Natural killer cell (primary cell): Measurements from ENCODE around the gene CEP164. TPM values are rescaled to one million over a fixed set of nuclear protein-coding genes. Genes with fewer than 3 reads are reported as not detected.

Source experiments
- ATAC-seq, 3 donors: fragments of 150-1000 bp in 2 of 3; fragments of 200-7000 bp in 1 of 3; cut with Tn5 transposase; 1 replicate in 1 of 3; 2 replicates in 2 of 3; pipeline ENCODE4 v1.10.0; 2021; ENCODE audit warnings: mild to moderate bottlenecking in 2 of 3, moderate library complexity in 2 of 3
- DNase-seq, 2 donors: peaks; one replicate each; pipeline versions ENCODE4 v3.0.0 to v3.0.0-alpha.2; 2013 to 2021; ENCODE audit warnings: mixed read lengths in 1 of 2
- H3K27ac ChIP-seq: one replicate; pipeline ENCODE4 v1.5.1; 2013; ENCODE audit warnings: mild to moderate bottlenecking, low read length
- H3K27me3 ChIP-seq: one replicate; pipeline ENCODE4 v1.6.1; 2013; ENCODE audit warnings: low read length; ENCODE audit not compliant: control insufficient read depth, insufficient read depth
- H3K36me3 ChIP-seq: one replicate; pipeline ENCODE4 v1.6.1; 2013; ENCODE audit warnings: low read length; ENCODE audit not compliant: control insufficient read depth, insufficient read depth
- H3K4me1 ChIP-seq: one replicate; pipeline ENCODE4 v1.6.1; 2013; ENCODE audit warnings: low read length; ENCODE audit not compliant: control insufficient read depth, insufficient read depth
- H3K4me3 ChIP-seq: one replicate; pipeline ENCODE4 v1.5.1; 2013; ENCODE audit warnings: low read length
- H3K9me3 ChIP-seq: one replicate; pipeline ENCODE4 v1.6.1; 2013; ENCODE audit warnings: low read length; ENCODE audit not compliant: control insufficient read depth, insufficient read depth
- H3K27ac Mint-ChIP-seq, 2 donors: one replicate each; pipeline ENCODE4 v1.8.0; 2022; ENCODE audit warnings: mild to moderate bottlenecking in 2 of 2, mixed read lengths in 2 of 2, moderate library complexity in 1 of 2
- H3K27me3 Mint-ChIP-seq, 2 donors: one replicate each; pipeline ENCODE4 v1.8.0; 2022; ENCODE audit warnings: low read depth in 2 of 2, mixed read lengths in 2 of 2
- H3K36me3 Mint-ChIP-seq: one replicate; pipeline ENCODE4 v1.8.0; 2022; ENCODE audit warnings: mixed read lengths
- H3K4me1 Mint-ChIP-seq, 2 donors: one replicate each; pipeline ENCODE4 v1.8.0; 2022; ENCODE audit warnings: mixed read lengths in 2 of 2
- H3K4me3 Mint-ChIP-seq: one replicate; pipeline ENCODE4 v1.8.0; 2022; ENCODE audit warnings: mild to moderate bottlenecking, moderate library complexity, mixed read lengths
- H3K9me3 Mint-ChIP-seq, 2 donors: one replicate each; pipeline ENCODE4 v1.8.0; 2022; ENCODE audit warnings: mixed read lengths in 2 of 2
- WGBS: methylation state at CpG from one replicate; pipeline ENCODE4 v1.1.7; 2013; ENCODE audit warnings: missing lambda C conversion rate; ENCODE audit not compliant: insufficient coverage; 5-methylcytosine and 5-hydroxymethylcytosine counted together
- intact Hi-C: fragments of 100-400 bp; cut with micrococcal nuclease; formaldehyde crosslinking; loops from one replicate; pipeline ENCODE4 v1.14.2; 2022
- total RNA-seq, 4 donors: library from RNA; stranded (reverse); fragments of 120-200 nt in 1 of 4; gene quantifications; one replicate each; pipeline versions ENCODE4 v1.2.3 to v1.2.4, GENCODE V29; 2013 to 2022
- TF ChIP-seq, protein P1 (sequence below): fragments of 200-600 bp; IDR thresholded peaks from one replicate; pipeline ENCODE4 v1.8.0; 2022; ENCODE audit warnings: antibody characterized with exemption

The CEP164 gene
- total RNA-seq, 3 donors from 2014 or later (not counting 1 experiment from before 2014, with no cell fraction given): 45.6 to 49.9 (median 49.8) TPM

DNA sequence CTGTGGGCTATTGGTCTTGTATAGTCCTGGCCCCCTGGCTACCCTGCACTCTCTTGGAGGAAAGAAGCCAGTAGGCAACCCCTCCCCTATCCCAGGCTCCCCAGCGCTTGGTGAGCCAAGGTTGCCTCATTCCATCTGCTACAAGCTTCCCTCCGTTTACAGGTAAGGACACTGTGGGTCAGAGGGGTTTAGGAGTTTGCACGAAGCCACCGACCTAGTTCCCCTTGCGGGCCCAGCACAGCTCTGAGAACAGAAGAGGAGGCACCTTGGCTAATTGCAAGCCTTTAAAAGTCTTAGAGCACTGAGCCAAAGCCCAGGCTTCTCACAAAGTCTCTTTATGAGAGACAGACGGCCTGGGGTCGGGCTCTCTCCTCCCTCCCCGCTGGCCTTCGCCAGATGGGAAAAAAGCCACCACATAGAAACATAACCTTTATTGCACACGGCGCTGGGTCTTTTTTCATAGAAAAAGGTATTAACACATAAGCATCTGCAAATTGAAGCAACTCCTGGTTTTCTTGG, 99.8 kb downstream of the CEP164 start:
- intact Hi-C loops: loop anchor here (5.0 to 10.0 kb wide), 3 partner anchors 517 to 745 kb away; no protein-coding TSS in a partner anchor
- Histone ChIP-seq H3K36me3 (no peaks in the 10 kb centered on the region), H3K9me3 (no peaks in the 10 kb centered on the region), H3K4me1 (peaks cover 9% of the 10 kb centered on the region), H3K27ac (no peak overlapping the region), H3K4me3 (no peak overlapping the region), H3K27me3 (no peaks in the 10 kb centered on the region)
- Mint-ChIP-seq H3K27me3 (peaks cover 8 to 15% of the 10 kb centered on the region in 2 donors), H3K4me3 (no peak overlapping the region), H3K27ac (no peak overlapping the region), H3K36me3 (no peaks in the 10 kb centered on the region), H3K4me1 (peaks cover 7 to 14% of the 10 kb centered on the region in 2 donors), H3K9me3 (no peaks in the 10 kb centered on the region)
- TF ChIP-seq, protein P1, sequence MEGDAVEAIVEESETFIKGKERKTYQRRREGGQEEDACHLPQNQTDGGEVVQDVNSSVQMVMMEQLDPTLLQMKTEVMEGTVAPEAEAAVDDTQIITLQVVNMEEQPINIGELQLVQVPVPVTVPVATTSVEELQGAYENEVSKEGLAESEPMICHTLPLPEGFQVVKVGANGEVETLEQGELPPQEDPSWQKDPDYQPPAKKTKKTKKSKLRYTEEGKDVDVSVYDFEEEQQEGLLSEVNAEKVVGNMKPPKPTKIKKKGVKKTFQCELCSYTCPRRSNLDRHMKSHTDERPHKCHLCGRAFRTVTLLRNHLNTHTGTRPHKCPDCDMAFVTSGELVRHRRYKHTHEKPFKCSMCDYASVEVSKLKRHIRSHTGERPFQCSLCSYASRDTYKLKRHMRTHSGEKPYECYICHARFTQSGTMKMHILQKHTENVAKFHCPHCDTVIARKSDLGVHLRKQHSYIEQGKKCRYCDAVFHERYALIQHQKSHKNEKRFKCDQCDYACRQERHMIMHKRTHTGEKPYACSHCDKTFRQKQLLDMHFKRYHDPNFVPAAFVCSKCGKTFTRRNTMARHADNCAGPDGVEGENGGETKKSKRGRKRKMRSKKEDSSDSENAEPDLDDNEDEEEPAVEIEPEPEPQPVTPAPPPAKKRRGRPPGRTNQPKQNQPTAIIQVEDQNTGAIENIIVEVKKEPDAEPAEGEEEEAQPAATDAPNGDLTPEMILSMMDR: no peak
- DNase-seq (no peak), ATAC-seq (no peak)
- WGBS: 94% methylated on average over 10 of the region's 11 CpGs

DNA sequence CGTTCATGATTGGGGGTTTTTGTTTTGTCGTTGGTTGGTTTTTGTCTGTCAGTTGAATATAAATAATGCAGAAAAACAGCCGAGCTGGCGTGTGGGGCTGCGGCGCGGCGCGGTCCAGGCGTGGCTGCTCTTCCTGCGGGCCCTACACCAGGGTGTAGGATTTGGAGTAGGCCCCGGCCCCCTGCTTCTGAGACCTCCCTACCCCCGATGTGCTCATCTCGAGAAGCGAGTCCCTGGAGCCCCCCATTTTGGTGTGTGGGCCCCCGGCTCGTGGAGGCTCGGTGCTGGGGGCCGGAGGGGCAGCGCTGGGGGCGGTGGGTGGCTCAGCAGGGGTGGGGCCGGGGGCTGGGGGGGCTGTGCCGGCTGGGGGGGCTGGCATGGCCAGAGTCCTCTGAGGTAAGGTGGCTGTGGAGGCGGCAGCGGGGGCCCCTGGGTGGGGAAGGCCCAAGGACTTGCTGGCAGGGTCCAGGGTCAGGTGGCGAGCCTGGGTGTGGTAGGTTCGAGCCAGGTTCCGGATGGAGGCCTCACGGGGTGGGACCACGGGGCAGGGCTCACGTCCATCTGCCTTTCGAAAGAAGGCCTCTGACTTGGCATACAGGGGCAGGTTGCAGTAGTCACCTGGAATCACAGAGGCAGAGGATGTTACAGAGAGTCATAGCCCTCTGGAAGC, 100.7 kb downstream of the CEP164 start:
- WGBS: 88% methylated on average over 32 of the region's 32 CpGs
- Histone ChIP-seq H3K4me1 (peaks cover 9% of the 10 kb centered on the region), H3K4me3 (no peak overlapping the region), H3K36me3 (no peaks in the 10 kb centered on the region), H3K27me3 (no peaks in the 10 kb centered on the region), H3K27ac (no peak overlapping the region), H3K9me3 (no peaks in the 10 kb centered on the region)
- Mint-ChIP-seq H3K27me3 (peaks cover 8 to 15% of the 10 kb centered on the region in 2 donors), H3K9me3 (no peaks in the 10 kb centered on the region), H3K36me3 (no peaks in the 10 kb centered on the region), H3K27ac (no peak overlapping the region), H3K4me1 (peaks cover 7 to 14% of the 10 kb centered on the region in 2 donors), H3K4me3 (no peak overlapping the region)
- DNase-seq: no peak
- TF ChIP-seq, protein P1: no peak
- no peak for ATAC-seq
- intact Hi-C loops: loop anchor here (5.0 to 10.0 kb wide), 3 partner anchors 516 to 744 kb away; no protein-coding TSS in a partner anchor

DNA sequence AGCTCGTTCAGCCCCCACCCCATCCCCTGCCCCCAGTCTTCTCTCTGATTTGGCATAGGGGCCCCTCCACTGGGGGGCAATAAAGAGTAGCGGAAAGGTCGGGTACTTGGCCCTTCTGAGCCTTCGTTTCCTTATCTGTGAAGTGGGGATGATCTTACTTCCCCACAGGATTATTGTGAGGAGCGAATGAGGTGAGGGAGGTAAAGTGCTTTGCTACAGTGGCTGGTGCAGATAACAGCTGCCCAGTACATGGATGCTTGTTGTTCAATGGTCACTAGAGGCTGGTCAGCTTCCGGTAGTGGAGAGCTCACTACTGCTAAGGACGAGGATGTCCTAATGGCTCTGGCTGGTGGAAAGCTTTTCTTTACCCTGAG, 101.2 kb downstream of the CEP164 start:
- intact Hi-C loops: loop anchor here (5.0 to 10.0 kb wide), 3 partner anchors 516 to 743 kb away; no protein-coding TSS in a partner anchor
- H3K9me3 ChIP-seq: no peaks in the 10 kb centered on the region
- ATAC-seq: no peak
- H3K4me1 Mint-ChIP-seq: peaks cover 7 to 14% of the 10 kb centered on the region in 2 donors
- no peaks in the 10 kb centered on the region for H3K36me3 ChIP-seq
- H3K4me1 ChIP-seq: peaks cover 9% of the 10 kb centered on the region
- no peak overlapping the region for H3K4me3 ChIP-seq
- H3K27ac ChIP-seq: no peak overlapping the region
- no peak overlapping the region for H3K27ac Mint-ChIP-seq
- no peaks in the 10 kb centered on the region for H3K9me3 Mint-ChIP-seq
- no peaks in the 10 kb centered on the region for H3K27me3 ChIP-seq
- no peaks in the 10 kb centered on the region for H3K36me3 Mint-ChIP-seq
- TF ChIP-seq, protein P1: no peak
- peaks cover 8 to 15% of the 10 kb centered on the region in 2 donors for H3K27me3 Mint-ChIP-seq
- H3K4me3 Mint-ChIP-seq: no peak overlapping the region
- no peak for DNase-seq
- 76% methylated on average over 5 of the region's 7 CpGs for WGBS
